ENCODE measurements around the gene LMNA. TPM values are rescaled to one million over a fixed set of nuclear protein-coding genes. Genes with fewer than 3 reads are reported as not detected.

The LMNA gene
- total RNA-seq, 1 donor from 2014 or later, result 47.7 TPM

- no peaks in the 10 kb centered on the region for H3K36me3 Mint-ChIP-seq (ENCODE audit: unreplicated experiment)
- H3K27ac Mint-ChIP-seq (ENCODE audit: unreplicated experiment), result peak overlapping the region; percentile 93
- H3K27me3 Mint-ChIP-seq (ENCODE audit: unreplicated experiment), result peaks cover 26% of the 10 kb centered on the region
- H3K9me3 Mint-ChIP-seq (ENCODE audit: unreplicated experiment), result peaks cover 41% of the 10 kb centered on the region
- peak overlapping the region; percentile 89 for H3K4me3 Mint-ChIP-seq (ENCODE audit: unreplicated experiment)
- TF ChIP-seq CTCF (IDR thresholded peaks at IDR 0.05; ENCODE audit: partially characterized antibody, unreplicated experiment), result no peak
- H3K4me1 Mint-ChIP-seq (ENCODE audit: low read depth, unreplicated experiment), result peaks cover 33% of the 10 kb centered on the region
- peak; percentile 32 for DNase-seq
These were observed 33.2 kb upstream of the LMNA start for GRCh38 chr1:156081180-156081916.

- H3K4me3 Mint-ChIP-seq (ENCODE audit: unreplicated experiment), result peak overlapping the region; percentile 82
- TF ChIP-seq CTCF (IDR thresholded peaks at IDR 0.05; ENCODE audit: partially characterized antibody, unreplicated experiment), result no peak
- peaks cover 32% of the 10 kb centered on the region for H3K4me1 Mint-ChIP-seq (ENCODE audit: low read depth, unreplicated experiment)
- peak overlapping the region; percentile 93 for H3K27ac Mint-ChIP-seq (ENCODE audit: unreplicated experiment)
- no peak for DNase-seq
- no peaks in the 10 kb centered on the region for H3K36me3 Mint-ChIP-seq (ENCODE audit: unreplicated experiment)
- H3K9me3 Mint-ChIP-seq (ENCODE audit: unreplicated experiment), result peaks cover 41% of the 10 kb centered on the region
- H3K27me3 Mint-ChIP-seq (ENCODE audit: unreplicated experiment), result peaks cover 26% of the 10 kb centered on the region
These were observed 32.6 kb upstream of the LMNA start for GRCh38 chr1:156081917-156082308.

- Mint-ChIP-seq H3K36me3 (ENCODE audit: unreplicated experiment) (no peaks in the 10 kb centered on the region), H3K4me1 (ENCODE audit: low read depth, unreplicated experiment) (peaks cover 26% of the 10 kb centered on the region), H3K27me3 (ENCODE audit: unreplicated experiment) (peaks cover 25% of the 10 kb centered on the region), H3K27ac (ENCODE audit: unreplicated experiment) (peak within 1 kb of the TSS; percentile 98), H3K4me3 (ENCODE audit: unreplicated experiment) (peak within 1 kb of the TSS; percentile 99), H3K9me3 (ENCODE audit: unreplicated experiment) (peaks cover 41% of the 10 kb centered on the region)
- peak; percentile 93 for DNase-seq
- TF ChIP-seq CTCF (IDR thresholded peaks at IDR 0.05; ENCODE audit: partially characterized antibody, unreplicated experiment), result no peak
These were observed 32.0 kb upstream of the LMNA start, which contains the start of gene MEX3A for GRCh38 chr1:156082309-156083091. TSS of gene MEX3A (minus strand) at chr1:156082465. CDS start at chr1:156081998, 467 bp downstream.

GRCh38 chr1:156083800-156084790, 30.4 kb upstream of the LMNA start:
- no peak for TF ChIP-seq CTCF (IDR thresholded peaks at IDR 0.05; ENCODE audit: partially characterized antibody, unreplicated experiment)
- Mint-ChIP-seq H3K36me3 (ENCODE audit: unreplicated experiment) (no peaks in the 10 kb centered on the region), H3K4me3 (ENCODE audit: unreplicated experiment) (peak overlapping the region; percentile 99), H3K4me1 (ENCODE audit: low read depth, unreplicated experiment) (peaks cover 12% of the 10 kb centered on the region), H3K27ac (ENCODE audit: unreplicated experiment) (peak overlapping the region; percentile 98), H3K9me3 (ENCODE audit: unreplicated experiment) (peaks cover 33% of the 10 kb centered on the region), H3K27me3 (ENCODE audit: unreplicated experiment) (peaks cover 18% of the 10 kb centered on the region)
- no peak for DNase-seq
